Measurements from ENCODE around the gene CHERP.
"Not testable (repeated sequence)": the region's sequence is repeated elsewhere in the genome, so short reads cannot be mapped to it uniquely, and the experiment has no call there.

The CHERP gene

DNA sequence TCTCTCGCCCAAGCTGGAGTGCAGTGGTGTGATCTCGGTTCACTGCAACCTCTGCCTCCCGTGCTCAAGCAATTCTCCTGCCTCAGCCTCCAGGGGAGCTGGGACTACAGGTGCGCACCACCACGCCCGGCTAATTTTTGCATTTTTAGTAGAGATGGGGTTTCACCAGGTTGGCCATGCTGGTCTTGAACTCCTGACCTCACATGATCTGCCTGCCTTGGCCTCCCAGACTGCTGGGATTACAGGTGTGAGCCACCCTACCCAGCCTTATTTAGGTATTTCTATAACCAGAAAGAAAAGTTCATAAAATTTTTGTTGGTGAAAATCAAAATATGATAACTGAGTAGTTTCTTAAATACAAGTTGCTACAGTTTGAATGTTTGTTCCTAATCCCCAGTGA, 1.5 kb upstream of the CHERP start:
- DNase-seq (ENCODE audit: low read depth in 2 of 2): not testable (repeated sequence)

DNA sequence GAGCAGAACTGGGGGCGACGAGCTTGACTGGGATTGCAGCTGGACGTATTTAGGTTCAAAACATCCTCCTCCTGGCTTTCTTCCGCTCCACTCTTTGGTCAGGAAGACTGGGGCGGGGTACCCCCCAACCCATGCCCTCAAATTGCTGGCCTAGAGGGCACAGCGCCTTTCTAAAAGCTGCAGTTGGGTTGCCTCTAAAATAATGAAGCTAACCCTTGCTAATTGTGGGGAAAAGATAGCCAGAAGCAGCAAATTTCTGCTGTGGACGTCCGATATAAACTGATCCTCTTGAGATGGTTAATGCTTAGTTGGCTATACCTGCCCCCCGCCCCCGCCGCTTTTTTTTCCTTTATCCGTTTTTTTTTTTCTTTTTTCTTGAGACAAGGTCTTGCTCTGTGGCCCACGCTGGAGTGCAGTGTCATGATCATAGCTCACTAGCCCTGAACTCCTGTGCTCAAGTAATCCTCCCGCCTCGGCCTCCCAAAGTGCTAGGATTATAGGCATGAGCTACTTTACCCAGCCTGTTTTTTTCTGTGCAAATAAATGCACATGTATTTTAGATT, 754 bp upstream of the CHERP start:
- DNase-seq (ENCODE audit: low read depth in 2 of 2): no peak

DNA sequence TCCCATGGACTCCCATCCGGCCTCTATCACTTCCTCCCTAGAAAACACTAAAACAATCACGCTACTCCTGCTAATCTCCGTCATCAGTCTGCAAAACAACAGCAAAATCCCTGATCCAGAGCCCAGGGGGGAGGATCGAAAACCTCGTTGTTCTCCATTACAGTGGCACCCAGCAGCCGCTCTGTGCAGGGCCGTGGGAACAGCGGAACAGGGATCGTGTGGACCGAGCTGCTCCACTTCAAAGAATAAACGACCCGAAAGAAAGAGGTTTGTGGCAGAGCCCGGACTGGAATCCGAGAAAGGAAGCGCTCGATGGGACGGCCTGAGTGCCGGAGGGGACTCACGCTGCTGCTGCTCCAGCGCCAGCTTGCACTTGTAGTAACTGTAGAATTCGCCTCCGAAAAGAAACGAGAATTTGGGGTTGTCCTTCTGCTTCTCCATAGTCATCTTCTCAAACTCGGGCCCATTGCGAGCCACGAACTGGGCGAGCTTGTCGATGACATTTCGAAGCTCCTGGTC, 652 bp downstream of the CHERP start:
- no peak for DNase-seq (ENCODE audit: low read depth in 2 of 2)

DNA sequence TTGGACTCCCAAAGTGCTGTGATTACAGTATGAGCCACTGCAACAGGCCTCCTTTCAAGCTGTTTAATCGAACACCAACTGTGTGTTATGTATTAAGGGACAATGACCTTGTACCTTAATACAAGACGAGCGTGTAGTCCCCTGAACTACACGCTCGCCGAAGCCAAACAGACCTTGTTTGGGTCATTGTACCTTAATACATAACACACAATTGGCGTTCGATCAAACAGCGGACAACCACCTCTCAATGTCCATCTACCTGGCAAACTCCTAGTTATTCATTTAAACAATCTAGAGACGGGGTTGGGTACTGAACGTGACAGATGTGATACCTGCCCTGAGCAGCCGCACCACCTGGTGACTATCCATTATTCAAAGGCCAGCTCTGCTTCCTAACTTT, 1.3 kb downstream of the CHERP start:
- no peak for DNase-seq (ENCODE audit: low read depth in 2 of 2)

DNA sequence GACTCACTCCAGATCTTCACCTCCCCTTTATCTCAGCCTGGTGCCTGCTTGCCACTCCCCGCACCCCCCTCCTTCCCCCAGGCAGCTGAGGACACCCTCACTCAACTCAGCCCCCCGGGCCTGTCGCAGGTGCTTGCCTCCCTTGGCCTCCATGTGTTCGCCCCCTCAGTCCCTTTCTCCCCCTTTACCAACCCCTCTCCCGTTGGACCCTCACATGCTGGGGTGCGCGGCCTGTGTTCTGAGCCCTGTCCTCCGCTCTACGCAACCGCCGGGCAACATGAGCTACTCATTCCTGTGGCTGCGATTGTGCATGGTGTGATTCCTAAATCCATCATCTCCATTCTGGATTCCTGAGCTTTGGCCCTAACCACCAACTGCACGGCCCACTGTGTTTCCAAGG, 5.1 kb downstream of the CHERP start:
- no peak for DNase-seq (ENCODE audit: low read depth in 2 of 2)

DNA sequence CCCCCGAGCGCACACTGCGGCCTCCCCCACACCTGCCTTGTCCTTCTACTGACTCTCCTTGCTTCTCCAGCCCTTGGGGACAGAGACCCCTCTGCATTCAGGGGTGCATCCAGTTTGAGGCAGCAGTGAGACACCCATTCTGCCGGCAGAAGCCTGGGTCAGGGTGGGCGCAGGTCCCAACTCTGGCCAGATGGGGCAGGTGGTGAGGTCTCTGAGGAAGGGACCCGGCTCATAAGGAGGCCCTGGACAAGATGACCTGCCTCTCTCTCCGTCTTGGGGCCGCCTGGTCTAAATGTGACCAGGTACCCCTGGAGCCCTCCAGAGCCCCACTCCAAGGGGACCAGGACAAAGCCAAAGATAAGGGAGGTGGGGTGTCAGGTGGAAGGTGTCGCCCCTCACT, 6.1 kb downstream of the CHERP start:
- no peak for DNase-seq (ENCODE audit: low read depth in 2 of 2)

DNA sequence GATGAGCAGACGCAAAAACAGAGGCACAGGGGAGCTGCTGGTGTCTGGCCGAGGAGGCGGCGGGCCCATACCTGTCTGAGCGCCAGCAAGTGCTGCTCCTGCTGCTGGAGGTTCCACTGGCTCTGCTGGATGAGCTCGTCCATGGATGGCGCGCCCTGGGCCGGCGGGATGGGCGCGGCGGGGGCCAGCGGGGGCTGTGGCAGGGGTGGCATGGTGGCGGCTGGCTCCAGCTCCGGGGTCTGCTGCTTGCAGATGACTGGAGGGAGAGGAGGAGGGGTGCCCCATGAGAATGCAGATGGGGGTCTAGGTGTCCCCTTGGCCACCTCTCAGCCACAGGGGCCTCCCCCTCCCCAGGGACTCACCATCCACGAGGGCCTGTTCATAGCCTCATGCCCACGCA, 6.9 kb downstream of the CHERP start:
- DNase-seq (ENCODE audit: low read depth in 2 of 2): no peak

DNA sequence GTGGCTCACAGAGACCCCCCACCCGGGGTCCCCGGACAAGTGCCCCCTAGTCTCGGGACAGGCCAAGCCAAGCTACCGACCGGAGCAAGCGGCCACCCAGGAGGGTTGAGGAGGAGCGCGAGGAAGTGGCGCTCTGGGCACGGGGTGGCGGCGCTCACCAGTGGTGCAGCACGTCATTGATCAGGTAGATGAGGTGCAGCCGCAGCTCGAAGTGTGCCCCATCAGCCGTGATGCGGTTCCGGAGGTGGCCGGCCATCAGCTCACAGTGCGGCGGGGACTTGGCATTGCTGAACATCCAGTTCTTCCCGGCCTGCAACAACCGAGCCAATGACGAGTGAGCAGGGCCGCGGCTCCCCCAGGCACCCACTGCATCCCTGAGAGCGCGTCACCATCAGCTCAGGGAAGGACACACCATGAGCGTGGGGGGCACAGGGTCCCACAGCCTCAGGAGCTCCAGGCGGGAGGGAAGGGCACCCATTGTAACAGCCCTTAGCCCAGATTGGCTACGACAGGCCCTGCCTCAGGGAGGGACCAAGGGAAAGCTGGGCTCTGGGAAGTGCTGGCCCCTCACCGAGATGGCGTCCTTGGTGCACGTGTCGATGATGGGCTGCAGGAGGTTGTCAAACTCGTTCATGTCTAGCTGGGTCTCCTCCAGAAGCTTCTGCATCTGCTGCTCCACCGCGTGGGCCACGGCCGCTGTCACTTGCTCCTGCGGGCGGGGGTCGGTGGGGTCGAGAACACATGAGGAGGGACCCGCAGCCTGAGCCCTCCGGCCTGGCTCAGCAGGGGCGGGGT, 9.6 kb downstream of the CHERP start:
- DNase-seq (ENCODE audit: low read depth in 2 of 2): no peak

DNA sequence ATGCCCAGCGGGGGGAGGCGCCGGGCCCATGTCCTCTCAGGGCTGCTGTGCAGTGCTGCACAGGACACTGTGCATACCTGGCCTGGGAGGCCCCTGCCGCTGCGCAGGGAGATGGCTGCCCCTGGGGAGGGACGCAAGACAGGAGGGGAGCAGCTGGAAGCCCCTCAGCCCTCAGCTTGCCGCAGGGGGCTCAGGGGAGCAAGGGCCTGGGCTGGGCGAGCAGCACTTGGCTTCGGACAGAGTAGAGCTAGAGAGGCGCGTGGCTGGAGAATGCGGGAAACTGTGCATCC, 10.9 kb downstream of the CHERP start:
- DNase-seq (ENCODE audit: low read depth in 2 of 2): no peak

DNA sequence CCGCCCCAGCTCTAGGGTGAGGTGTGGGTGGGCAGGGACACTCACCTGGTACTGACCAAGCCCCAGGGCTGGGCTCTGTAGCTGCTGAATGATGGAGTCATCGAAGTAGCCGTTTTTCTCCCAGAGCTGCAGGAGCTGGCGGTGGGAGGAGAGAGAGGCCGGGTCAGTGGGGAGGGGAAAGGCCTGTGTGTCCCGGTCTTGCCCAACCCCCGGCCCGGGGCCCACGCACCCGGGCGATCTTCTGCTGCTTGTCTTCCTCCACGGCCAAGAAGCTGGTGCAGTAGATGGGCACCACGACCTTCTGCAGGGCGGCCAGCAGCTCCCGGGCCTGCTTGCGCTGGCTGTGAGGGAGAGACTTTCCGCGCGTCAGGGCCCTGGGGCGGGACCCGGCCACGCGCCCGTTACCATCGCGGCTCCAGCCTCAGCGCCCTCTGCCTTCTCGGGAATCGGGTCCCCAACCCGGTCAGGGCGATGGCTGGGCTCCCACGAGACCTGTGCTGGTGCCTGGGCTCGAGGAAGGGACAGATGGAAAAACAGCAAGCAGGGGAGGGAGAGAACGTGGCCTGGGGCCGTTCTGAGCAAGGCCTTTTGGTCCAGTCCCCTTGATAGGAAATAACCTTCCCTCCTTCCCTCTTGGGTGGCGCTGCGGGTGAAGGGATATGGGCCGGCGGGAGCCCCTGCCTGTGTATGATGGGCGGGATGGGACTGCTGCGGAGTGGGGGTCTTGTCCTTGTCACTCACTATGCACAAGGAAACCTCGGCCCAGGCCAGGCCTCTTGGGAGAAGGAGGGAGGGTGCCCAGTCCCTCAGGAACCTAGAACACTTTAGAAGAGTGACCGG, 11.5 kb downstream of the CHERP start:
- no peak for DNase-seq (ENCODE audit: low read depth in 2 of 2)

DNA sequence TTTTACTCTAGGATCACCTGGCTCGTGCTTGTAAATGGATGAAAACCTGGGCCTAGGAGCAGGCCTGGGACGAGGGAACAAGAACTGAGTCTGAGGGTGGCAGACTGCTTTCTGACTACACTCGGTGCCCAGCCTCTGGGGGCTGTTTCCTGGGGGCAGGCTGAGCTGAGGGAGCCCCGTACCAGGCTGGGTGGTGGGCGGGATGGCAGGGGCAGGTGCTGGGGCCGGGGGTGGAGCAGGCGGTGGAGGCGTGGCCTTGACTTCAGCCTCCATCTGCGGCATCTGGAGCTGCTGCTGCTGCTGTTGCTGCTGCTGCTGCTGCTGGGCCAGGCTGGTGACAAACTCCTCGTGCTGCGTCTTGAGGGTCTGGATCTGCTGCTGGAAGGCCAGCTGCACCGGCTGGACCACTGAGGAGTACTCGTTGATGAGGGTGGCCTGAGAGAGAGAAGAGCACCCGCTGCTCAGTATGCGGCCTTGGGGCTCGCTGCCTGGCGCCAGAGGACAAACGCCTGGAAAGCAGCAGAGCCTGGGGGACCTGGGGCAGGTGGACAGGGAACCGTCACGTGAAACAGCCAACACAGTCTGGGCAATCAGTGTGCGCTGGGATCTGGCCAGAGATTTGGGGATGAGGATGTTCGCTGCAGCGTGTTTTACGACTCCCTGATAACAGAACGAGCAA, 12.6 kb downstream of the CHERP start:
- DNase-seq (ENCODE audit: low read depth in 2 of 2): no peak

DNA sequence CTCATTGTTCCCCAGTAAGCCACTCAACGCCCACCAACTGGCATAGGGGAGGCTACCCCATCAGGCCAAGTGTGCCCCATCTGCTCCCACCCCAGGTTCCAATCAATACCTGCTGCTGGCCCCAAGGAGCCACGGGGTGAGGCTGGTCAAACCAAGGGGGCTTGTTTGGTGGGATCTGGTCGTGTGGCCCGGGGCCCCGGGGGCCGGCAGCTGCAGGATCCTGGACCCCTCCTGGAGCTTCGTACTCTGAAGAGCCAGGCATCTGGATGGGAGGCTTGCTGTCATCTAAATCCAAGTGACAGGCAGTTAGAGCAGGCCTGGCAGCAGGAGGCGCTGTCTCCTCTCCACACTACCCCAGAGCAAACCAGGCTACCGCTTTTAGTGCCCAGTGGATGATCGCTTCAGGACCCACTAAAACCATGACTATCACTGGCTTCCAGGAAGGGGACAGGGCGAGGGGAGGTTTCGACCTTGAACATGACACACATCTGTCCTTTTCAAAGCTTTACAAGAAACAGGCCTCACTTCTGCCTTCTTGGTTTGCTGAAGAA, 14.2 kb downstream of the CHERP start:
- DNase-seq (ENCODE audit: low read depth in 2 of 2): peak in 1 of 2 donors; percentile 30

DNA sequence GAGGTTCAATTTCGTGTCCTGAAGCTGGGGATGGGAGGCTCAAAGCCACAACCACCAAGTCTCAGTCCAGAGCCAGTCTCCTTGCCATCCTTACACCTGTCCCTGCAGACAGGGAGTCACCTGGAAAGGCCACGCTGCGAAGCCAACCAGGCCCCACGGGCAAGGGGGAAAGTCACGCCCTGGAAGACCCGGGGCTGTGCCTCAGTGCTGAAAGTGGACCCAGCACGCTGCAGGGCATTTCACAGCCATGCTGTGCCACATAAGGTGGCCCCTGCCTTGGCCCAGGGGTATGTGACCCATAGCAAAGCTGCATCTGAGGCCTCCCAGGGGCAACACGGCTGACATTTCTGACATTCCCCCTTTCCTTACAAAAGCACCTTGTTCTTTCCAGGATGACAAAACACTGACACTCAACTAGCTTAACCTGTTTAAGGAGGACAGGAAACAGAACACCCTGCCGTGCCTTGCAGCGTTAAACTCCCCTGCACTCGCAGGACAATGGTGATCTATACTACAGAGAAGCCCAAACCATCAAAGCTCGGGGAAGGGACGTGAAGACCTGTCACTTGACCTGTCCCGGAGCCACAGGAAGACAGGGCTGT, 14.8 kb downstream of the CHERP start:
- DNase-seq (ENCODE audit: low read depth in 2 of 2): no peak

DNA sequence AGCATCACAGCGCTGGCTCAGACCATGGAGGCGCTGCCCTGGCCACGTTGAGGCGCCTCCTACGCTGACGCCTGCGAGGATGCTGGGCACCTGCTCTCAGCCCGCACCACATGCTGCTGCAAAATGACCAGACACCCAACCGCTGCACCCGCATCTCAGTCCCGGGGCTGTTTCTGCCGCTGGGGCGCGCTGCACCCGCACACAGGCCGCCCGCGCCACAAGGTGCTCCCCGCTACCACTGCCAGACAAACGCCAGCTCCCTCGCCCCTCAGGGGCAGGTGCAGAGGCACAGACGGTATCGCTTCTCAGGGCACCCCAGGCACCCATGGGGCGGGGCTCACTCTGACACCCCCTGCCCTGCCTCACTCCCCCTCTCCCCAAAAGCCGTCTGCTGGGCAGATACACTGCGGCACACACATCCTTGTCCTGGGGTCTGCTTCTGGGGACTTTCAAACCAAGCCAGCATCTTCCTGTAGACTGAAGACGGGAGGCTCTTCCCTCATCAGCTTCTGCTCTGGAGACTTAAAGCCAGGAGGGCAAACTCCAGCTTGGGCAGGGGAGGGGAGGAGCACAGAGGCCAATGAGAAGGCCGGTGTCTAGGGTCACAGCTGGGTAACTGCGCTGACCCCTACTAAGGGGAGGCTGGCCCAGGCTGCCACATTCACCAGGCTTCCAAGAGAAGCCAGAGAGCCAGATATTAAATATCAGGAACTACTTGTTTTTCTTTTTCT, 16.3 kb downstream of the CHERP start:
- DNase-seq (ENCODE audit: low read depth in 2 of 2): no peak

DNA sequence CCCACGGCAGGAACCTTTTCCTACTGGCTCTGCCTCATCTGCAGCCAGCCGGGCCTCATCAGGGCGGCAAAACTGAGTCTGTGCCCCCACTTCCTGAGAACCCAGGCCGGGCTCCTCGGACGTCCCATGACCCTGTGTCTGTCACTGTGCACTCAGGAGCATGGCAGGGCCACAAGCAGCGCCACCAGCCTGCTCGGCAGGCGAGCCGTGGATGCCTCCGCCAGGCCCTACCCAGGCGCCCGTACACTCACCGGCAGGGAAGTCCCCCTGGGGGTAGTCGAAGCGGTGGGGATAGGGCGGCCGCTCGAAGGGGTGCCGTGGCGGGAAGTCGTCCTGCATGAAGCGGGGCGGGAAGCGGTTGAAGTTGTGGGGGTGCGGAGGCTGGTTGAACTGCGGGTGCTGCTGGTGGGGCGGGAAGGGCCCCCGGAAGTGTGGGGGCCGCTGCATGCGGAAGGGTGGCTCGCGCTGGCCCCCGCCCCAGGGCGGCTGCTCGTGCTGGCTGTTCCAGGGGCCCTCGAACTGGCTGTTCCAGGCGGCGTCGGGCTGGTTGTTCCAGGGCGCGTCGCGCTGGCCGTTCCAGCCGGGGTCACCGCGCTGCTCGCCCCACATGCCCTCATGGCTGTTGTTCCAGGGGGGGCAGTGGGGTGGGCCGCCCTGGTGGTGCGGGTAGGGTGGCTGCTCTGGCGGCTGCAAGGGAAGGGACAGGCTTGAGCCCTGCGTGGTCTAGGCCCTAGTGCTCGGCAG, 17.1 kb downstream of the CHERP start:
- DNase-seq (ENCODE audit: low read depth in 2 of 2): no peak

DNA sequence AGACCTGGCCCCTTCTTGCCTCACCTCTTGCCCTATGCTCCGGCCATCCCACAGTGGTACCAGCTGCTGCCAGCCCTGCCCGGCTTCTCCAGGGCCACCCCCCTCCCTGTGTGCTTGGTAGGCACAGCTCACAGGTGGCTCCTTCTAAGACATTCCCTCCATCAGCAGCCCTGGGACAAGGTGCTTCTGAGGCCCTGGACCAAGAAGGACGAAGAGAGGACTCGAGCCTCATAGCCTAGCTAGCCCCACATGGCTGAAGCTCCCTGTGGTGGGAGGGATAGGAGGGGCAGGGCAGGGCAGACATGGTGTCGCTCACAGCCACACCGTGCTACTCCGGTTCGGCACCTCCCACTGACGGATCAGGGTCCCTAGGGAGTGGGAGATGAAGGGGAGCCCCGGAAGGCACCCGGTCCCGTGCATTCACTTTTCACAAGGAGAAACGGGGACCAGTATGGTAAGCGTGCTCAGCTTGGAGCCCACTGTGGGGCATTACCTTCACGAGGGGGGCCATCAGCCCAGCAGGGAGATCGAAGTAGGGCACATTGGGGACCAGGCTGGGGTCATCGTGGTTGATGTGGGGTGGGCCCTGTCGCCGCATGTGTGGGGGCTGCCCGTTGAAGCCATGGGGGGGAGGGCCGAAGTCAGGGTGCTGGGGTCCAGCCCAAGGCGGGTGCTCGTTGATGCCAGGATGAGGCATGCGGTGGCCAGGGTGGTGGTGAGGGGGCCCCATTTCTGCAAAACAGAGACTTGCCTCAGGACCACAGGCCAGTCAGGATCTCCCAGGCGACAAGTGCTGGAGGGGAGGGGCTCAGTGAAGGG, 19.5 kb downstream of the CHERP start:
- no peak for DNase-seq (ENCODE audit: low read depth in 2 of 2)

DNA sequence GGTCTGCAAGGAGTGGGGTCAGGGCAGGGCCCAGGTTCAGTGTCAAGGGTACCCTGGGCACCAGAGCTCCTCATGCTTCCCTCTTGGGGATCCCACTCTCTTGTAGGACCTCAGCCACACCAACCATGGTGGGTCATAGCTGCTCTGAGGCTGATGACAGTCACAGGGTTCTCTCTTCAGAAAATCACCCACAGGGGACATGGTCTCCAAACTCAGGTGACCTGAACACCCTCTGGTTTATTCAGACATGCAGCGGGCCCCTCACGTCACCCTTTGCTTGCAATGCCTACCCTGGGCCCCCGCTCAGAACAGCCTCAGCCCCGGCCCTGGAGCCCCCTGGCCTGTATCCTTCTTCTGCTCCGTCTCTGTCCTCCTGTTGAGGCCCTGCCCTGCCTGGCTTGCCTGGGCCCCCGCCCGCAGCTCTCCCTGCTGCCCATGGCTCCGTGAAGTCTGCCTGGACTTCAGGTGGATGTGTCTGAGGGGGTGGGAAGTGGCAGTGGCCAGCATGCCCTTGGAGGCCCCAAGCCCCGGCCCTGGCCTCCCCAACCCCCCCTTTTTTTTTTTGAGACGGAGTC, 20.4 kb downstream of the CHERP start:
- no peak for DNase-seq (ENCODE audit: low read depth in 2 of 2)

DNA sequence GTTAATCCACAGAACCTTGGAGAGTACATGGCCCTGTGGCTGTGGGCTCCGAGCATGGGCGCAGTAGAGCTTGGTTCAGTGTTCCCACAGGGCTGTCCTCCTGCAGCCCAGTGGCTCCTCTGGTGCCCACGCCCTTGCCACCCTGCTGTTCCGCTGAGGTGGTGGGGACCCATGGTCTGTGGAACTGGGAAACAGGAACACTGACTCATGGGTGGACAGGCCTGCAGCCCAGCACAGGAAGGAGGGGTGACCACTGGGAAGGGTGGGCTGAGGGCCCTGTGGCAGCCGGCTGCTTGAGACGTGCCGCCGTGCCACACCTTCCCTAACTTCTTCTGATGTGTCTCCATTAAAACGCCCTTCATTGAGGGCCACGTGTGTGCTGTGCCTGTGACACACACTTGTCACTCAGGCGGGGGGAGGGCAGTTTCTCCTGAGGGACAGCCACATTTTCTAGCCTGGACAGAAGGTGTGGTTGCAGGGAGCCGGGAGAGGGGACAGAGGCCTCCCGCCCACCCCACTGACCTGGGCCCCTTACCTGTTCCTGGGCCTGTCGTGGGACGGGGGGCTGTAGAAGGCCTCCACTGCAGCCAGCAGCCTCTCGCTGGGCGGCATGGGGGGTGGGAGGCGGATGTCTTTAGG, 21.1 kb downstream of the CHERP start:
- no peak for DNase-seq (ENCODE audit: low read depth in 2 of 2)

Measured in stimulated activated CD4-positive, alpha-beta T cell treated with anti-CD3 and anti-CD28 coated beads, Interleukin-15, amount 100 ng/mL, for 48 hours (primary cell).